CD4-positive, alpha-beta T cell treated with Interleukin-17A for 4 hours (primary cell): ENCODE measurements around the gene EFNA3.

ENCODE experiments used
- DNase-seq: peaks from one replicate; pipeline ENCODE4 v3.0.0-alpha.2; 2020; ENCODE audit warnings: mixed read lengths

EFNA3 gene

DNA sequence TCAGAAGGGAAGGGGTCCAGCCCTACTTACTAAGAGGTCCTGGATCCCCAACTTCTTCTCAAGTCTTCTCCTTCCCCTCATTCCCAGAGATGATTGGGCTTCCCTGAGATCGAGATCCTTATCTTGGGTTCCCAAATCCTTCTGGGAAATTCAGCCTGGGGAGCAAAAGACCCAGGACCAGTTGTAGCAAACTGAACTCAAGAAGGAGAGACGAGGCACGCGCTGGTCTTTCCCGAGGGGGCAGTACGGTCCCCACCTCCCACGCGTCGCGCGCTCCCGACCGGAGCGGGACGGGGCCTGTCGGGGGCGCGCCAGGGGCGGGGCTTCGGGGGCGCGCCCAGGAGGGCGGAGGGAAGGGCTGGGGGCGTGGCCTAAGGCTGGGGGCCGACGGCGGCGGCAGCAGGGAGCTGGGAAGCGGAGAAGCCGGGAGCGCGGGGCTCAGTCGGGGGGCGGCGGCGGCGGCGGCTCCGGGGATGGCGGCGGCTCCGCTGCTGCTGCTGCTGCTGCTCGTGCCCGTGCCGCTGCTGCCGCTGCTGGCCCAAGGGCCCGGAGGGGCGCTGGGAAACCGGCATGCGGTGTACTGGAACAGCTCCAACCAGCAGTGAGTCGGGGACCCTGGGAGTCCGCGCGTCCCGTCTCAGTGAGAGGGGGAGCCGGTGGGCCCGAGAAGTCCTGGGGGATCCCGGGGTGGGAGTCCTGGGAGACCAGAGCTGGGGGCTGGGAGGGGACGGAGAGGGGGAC, at the start of gene EFNA3:
Gene EFNA3 (plus strand): TSS at position 369 of the 741 bp plus-strand sequence. CDS start 105 bp downstream, at position 474.
- peak; percentile 79 for DNase-seq

- no peak for DNase-seq
Measured at GRCh38 chr1:155029513-155030242, 49.0 kb upstream of the EFNA3 start.

DNA sequence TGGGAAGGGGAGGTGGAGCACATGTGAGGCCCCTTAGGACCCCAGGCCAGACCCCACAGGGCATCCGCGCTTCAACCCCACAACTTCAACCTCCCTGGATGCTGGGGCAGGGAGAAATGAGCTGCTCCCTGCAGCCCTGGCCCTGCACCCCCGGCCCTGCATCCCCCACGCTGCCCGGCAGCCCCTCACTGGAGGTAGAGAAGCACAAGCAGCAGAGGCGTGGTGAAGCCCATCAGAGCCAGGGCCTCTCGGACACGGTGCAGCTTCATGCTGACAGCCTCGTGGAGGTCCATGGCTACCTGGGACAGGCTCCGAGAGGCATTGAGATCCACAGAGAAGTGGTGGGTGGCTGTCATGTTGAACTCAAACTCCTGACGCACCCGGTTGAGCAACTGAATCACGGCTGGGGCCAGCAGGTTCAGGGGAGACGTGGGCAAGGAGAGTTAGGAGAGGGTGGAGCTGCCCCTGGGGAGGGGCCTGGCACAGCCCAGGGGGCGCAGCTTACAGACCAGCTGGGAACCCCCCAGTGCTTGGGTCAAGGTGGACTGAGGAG, 48.3 kb upstream of the EFNA3 start:
- no peak for DNase-seq

DNA sequence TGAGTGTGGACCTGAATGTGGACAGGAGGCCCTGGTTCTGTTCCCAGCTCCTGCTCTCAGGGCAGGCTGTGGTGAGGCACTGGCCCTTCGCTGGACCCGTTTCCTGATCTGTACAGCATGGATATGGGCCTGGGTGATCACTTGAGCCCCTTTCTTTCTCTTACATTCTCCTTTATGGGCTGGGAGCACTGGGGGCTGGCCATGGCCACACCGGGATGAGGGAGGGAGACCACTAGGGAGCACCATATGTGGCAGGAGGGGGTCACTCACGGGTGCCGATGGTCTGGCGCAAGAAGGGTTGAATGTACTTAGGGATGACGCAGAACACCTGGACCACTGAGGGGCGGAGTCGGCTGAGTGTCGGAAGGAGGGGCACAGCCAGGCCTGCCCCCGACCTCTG, 47.7 kb upstream of the EFNA3 start:
- DNase-seq: no peak

GRCh38 chr1:155032886-155033285, 45.8 kb upstream of the EFNA3 start:
- DNase-seq: no peak

DNA sequence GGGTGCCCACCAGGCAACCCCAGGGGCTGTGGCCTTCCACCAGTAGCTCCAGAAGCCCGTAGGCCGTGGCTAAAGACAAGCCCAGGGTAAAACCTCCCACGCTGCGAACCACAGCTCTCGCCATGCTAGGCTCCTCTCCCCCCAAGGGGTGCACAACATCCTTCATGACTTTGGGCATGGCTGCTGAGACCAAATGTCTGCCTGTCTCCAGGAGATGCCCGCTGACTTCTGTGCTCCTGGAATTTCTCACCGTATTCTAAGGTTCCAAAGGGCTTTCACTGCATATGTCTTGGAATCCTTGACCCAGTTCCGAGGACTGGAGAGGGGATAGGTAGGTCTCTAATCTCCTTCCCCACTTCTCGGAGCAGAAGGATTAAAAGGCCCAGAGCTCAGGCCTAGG, 45.1 kb upstream of the EFNA3 start, which contains the start of the genes DCST1 and DCST2:
Gene DCST1 (plus strand): TSS at position 301 of the 400 bp plus-strand sequence. CDS start 213 bp downstream, outside the sequence.
Gene DCST2 (minus strand): TSS at position 258 of the 400 bp plus-strand sequence. CDS start 80 bp downstream, at position 178.
- DNase-seq: no peak

GRCh38 chr1:155034318-155035208, 44.1 kb upstream of the EFNA3 start:
- no peak for DNase-seq

GRCh38 chr1:155035936-155036335, 42.7 kb upstream of the EFNA3 start:
- no peak for DNase-seq

GRCh38 chr1:155037043-155037442, 41.6 kb upstream of the EFNA3 start:
- no peak for DNase-seq

- no peak for DNase-seq
Measured at GRCh38 chr1:155037851-155038441, 40.7 kb upstream of the EFNA3 start.

DNA sequence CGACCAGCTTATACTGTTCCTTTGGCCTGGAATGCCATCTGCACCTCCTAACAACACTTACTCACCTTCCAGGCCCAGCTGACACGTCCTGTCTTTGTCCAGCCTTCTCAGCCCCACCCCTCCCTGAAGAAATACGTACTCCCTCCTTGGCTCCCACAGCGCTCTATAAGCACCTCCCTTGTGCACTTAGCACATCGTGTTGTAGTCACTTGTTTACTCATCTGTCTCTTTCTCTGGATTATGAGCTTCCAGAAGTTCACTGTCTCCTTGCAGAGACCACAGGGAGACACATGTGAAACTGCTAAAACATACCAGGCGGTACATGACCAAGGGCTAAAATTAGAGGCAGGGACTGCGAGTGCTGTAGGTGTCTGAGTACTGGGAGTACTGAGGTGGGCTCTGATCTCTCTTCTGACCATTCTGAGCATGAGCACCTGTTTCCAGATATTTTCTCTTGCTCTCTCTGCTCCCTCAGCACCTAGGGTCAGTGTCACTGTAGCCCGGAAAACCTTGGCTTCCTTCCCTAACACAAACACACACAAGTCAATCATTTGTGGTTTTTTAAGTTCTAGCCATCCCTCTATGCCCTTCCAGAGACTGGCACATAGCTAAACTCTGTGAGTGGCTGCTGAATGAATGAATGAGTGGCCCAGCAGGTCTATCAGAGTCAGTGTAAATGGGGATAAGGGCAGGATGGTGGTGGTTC, 39.9 kb upstream of the EFNA3 start:
- DNase-seq: no peak

- DNase-seq: no peak
Measured at GRCh38 chr1:155039308-155039669, 39.3 kb upstream of the EFNA3 start.

DNA sequence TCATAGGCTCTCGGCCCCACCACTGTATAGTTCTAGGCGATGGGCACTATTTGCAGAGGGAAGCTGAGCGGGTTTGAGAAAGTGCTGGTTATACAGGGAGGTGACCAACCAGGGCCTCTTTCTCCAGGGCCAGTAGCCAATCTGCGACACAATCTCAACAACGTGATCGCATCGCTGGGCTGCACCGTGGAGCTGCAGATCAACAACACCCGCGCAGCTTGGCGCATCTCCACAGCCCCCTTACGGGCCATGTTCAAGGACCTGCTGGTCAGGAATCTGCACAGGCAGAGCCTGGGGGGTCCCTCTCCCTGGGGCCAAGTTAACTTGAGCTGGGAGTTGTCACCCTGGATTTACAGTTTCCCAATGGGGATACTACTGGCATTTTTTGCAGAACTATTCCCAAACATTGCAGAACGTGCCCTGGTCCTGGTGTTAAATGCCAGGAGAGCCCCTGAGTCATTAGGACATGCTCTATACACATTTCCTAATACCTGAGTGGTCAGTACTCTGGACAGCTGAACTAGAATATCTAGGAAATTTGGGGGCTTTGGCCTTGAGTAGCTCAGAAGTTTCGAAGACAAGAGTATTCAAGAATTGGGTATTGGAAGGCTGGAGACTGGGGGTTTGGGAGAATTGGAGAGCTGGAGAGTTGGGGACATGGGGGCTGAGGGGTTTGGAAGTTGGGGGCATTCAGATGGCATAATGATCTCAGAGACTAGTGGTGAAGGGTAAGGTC, 38.1 kb upstream of the EFNA3 start:
- DNase-seq: no peak

DNA sequence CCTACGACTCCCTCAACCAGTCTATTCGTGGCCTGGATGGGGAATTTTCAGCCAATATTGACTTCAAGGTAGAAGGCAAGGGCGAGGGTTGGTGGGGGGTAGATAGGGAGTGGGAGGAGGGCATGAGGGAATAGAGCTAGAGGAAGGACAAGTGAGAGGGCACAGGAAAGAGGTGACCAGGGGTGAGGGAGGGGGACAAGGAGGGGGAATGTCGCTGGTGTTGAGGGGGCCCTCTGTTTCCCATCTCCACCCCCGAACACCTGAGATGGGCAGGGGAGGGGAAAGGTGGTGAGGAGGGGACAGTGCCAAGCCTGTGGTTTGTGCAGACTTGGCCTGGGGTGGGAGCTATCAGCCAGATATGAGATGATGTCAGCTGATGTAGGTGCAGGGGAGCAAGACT, 35.8 kb upstream of the EFNA3 start:
- no peak for DNase-seq

GRCh38 chr1:155043301-155043702, 35.3 kb upstream of the EFNA3 start:
- no peak for DNase-seq

- DNase-seq: no peak
Measured at GRCh38 chr1:155043793-155044192, 34.8 kb upstream of the EFNA3 start.

DNA sequence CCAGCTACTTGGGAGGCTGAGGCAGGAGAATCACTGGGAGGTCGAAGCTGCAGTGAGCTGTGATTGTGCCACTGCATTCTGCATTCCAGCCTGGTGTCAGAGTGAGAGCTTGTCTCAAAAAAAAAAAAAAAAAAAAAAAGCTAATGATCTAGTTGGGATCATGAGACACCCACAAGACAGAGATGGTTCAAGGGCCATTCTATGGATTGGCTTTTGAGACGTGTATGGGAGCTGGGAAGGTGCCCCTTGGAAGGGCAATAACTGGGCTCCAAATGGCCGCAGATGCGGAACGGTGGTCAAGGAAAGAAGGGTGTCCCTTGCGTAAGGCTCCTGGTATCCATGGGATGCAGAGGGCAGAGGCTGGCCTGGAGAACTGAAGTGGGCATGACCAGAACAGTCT, 34.3 kb upstream of the EFNA3 start:
- DNase-seq: no peak

DNA sequence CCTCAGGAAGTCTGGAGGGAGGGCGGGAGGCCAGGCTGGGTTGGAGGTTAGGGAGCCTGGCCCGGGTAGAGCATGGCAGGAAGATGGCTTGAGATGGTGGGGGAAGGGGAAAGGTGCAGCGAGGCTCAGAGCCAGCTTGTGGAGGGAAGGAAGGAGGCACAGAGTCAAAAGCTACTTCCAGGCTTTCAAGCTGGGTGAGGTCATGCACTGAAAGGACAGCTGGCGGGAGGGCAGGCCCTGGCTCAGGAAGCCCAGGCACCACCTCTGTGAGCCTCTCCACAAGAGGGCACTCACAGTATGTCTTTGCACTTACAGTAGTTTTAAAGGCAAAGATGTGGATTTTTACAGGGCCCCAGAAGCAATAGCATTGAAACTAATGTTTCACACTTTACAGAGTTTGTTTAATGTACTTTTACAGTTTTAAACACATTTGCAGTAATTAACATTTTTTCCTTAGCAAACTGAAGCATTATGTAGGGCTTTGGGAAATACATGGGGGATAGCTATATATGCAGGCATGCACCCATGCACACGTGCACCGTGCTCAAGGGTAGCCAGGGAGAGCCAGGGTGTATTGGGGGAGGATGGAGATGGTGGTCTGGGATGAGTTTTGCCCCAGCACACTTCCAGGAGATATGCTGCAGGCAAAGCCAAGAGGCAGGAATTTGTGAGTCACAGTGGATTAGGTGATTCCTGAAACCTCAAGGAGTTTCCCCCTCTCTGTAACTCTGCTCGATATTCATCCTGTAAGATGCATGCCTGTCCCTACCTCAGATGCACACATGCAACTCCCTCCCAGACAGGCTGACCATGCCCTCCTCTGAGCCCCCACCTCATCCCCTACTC, 33.6 kb upstream of the EFNA3 start:
- DNase-seq: peak; percentile 76

- DNase-seq: no peak
Measured at GRCh38 chr1:155048449-155049334, 29.9 kb upstream of the EFNA3 start.
